BE2C (cell line): ENCODE measurements around the gene PDS5B.
"Not testable (repeated sequence)": the region's sequence is repeated elsewhere in the genome, so short reads cannot be mapped to it uniquely, and the experiment has no call there.

Experiments used
- DNase-seq: peaks from one replicate; pipeline ENCODE4 v3.0.0-alpha.2; 2020
- H3K27me3 ChIP-seq: fragments of 250-450 bp; sonication (Bioruptor Pico); 2 replicates; pipeline ENCODE4 v1.5.1; 2020; ENCODE audit warnings: mild to moderate bottlenecking
- H3K36me3 ChIP-seq: fragments of 250-450 bp; sonication (Bioruptor Pico); 2 replicates; pipeline ENCODE4 v1.5.1; 2020; ENCODE audit warnings: mild to moderate bottlenecking
- H3K4me1 ChIP-seq: fragments of 250-450 bp; sonication (Bioruptor Pico); 2 replicates; pipeline ENCODE4 v1.5.1; 2020
- H3K4me3 ChIP-seq: 2 replicates; pipeline ENCODE4 v1.5.1; 2011; ENCODE audit warnings: low read depth, low read length
- H3K9me3 ChIP-seq: fragments of 250-450 bp; sonication (Bioruptor Pico); 2 replicates; pipeline ENCODE4 v1.5.1; 2020
- CTCF ChIP-seq: IDR thresholded peaks from 2 replicates; pipeline ENCODE4 v1.5.1; 2012; ENCODE audit warnings: mild to moderate bottlenecking, low read depth, low read length

PDS5B gene

GRCh38 chr13:32726374-32727037 is 140.3 kb downstream of the PDS5B start:
- H3K9me3 ChIP-seq: no peaks in the 10 kb centered on the region
- no peaks in the 10 kb centered on the region for H3K27me3 ChIP-seq
- H3K4me3 ChIP-seq: no peak overlapping the region
- H3K36me3 ChIP-seq: no peaks in the 10 kb centered on the region; the same call in 1 of the 2 replicates
- no peaks in the 10 kb centered on the region for H3K4me1 ChIP-seq
- no peak for DNase-seq
- no peak for TF ChIP-seq CTCF

DNA sequence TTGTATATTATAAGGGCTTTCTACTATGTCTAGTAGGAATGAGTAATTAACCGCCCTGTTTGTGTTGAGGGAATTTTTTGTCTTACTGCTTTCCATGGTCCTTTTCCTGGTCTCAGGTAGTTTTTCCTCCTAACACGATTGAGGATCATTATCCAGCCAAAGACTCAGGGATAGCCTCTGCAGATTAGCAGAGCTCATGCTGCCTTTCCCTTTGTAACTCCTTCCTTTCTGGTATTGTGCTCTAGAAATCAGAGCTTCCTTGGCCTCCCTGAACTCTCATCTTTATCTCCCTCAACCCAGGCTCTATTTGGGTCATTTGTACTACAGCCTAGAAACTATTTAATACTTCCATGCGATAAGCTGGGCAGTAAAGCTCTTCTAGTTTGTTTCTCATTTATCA is 142.1 kb downstream of the PDS5B start:
- H3K4me3 ChIP-seq: no peak overlapping the region
- no peak for TF ChIP-seq CTCF
- H3K27me3 ChIP-seq: no peaks in the 10 kb centered on the region
- no peaks in the 10 kb centered on the region for H3K9me3 ChIP-seq
- H3K4me1 ChIP-seq: no peaks in the 10 kb centered on the region
- no peaks in the 10 kb centered on the region; the same call in 1 of the 2 replicates for H3K36me3 ChIP-seq
- DNase-seq: no peak

- not testable (repeated sequence) for H3K27me3 ChIP-seq, H3K9me3 ChIP-seq, DNase-seq, H3K36me3 ChIP-seq, H3K4me1 ChIP-seq, H3K4me3 ChIP-seq
Measured at GRCh38 chr13:32729097-32729496, 142.8 kb downstream of the PDS5B start.

DNA sequence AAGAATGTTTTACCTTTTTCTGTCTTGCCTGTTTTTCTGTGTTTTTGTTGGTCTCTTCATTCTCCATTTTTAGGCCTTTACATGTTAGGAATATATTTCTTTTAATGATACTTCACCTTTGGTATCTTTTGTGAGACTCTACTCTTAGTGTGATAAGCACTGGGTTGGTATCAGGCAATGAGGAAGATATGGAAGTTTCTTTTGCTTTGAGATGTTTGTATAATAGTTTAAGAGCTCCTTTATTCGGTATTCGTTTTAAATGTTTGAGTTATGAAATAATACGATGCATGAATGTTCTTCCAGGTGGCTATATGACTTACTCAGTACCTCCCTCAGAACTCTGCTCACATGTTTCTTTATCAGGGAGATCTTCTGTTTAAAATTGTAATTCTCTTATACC is 144.8 kb downstream of the PDS5B start:
- DNase-seq: no peak
- no peak for TF ChIP-seq CTCF
- Histone ChIP-seq H3K4me1 (no peaks in the 10 kb centered on the region), H3K36me3 (no peaks in the 10 kb centered on the region), H3K27me3 (no peaks in the 10 kb centered on the region), H3K9me3 (no peaks in the 10 kb centered on the region), H3K4me3 (no peak overlapping the region)

- Histone ChIP-seq H3K36me3 (no peaks in the 10 kb centered on the region), H3K4me3 (no peak overlapping the region), H3K9me3 (no peaks in the 10 kb centered on the region), H3K4me1 (no peaks in the 10 kb centered on the region), H3K27me3 (no peaks in the 10 kb centered on the region)
- TF ChIP-seq CTCF: no peak
- no peak for DNase-seq
Measured at GRCh38 chr13:32731576-32731975, 145.3 kb downstream of the PDS5B start.

GRCh38 chr13:32733690-32734089 is 147.4 kb downstream of the PDS5B start:
- no peak for TF ChIP-seq CTCF
- Histone ChIP-seq H3K27me3 (no peaks in the 10 kb centered on the region), H3K4me1 (no peaks in the 10 kb centered on the region), H3K9me3 (no peaks in the 10 kb centered on the region), H3K4me3 (no peak overlapping the region), H3K36me3 (no peaks in the 10 kb centered on the region; the same call in 1 of the 2 replicates)
- DNase-seq: no peak
